Stimulated activated CD8-positive, alpha-beta memory T cell treated with anti-CD3 and anti-CD28 coated beads, Interleukin-12 subunit alpha, Interleukin-12 subunit beta, amount 100 ng/mL, for 4 hours (primary cell): ENCODE results near the gene MIA2.
"Not testable (repeated sequence)": the region's sequence is repeated elsewhere in the genome, so short reads cannot be mapped to it uniquely, and the experiment has no call there.

Source experiments
- DNase-seq: peaks from one replicate; pipeline ENCODE4 v3.0.0-alpha.2; 2020; ENCODE audit warnings: low read depth

Gene MIA2

GRCh38 chr14:39268393-39268792 lies 34.7 kb downstream of the MIA2 start:
- no peak for DNase-seq

DNA sequence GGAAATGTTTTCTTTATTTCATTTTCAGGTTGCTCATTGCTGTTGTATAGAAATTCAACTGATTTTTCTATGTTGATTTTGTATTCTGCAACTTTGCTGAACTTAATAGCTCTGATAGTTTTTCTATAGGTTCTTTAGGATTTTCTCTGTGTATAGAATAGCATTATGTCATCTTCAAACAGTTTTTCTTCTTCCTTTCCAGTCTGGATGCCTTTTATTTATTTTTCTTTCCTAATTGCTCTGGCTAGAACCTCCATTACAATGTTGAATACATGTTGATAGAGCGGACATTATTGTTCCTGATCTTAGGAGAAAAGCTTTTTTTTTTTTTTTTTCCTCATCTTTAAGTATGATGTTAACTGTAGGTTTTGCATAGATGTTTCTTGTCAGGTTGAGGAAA lies 39.2 kb downstream of the MIA2 start:
- DNase-seq: no peak

- no peak for DNase-seq
Measured at GRCh38 chr14:39275395-39275794, 41.7 kb downstream of the MIA2 start.

- no peak for DNase-seq
Measured at GRCh38 chr14:39276005-39276404, 42.3 kb downstream of the MIA2 start.

GRCh38 chr14:39276579-39277114 lies 42.9 kb downstream of the MIA2 start:
- no peak for DNase-seq

DNA sequence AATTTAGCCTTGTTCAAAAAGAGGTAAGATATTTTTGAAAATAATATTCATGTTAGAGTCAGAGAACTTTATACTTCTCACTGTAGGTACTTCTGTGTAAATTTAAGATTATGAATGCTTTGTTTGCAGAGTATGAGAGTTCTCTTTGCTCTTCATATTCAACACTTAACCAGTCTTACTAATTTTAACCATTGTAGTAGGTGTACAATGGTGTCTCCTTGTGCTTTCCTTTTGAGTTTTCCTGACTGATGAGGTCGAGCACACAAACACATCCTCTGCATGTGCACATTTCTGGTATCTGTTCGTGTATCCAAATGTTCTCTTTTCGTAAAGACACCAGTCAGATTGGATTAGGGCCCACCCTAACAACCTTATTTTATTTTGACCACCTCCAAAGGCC lies 45.8 kb downstream of the MIA2 start:
- no peak for DNase-seq

DNA sequence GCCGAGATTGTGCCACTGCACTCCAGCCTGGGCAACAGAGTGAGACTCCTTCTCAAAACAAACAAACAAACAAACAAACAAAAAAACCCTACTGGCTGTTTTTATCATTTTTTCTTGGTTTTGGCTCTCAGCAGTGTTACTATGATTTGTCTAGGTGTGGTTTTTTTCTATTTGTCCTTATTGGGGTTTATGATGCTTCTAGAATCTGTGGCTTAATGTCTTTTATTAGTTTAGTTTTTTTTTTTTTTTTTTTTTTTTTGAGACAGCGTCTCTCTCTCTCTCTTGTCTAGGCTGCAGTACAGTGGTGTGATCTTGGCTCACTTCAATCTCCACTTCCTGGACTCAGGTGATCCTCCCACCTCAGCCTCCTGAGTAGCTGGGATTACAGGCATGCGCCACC lies 47.0 kb downstream of the MIA2 start:
- not testable (repeated sequence) for DNase-seq

GRCh38 chr14:39289523-39289922 lies 55.8 kb downstream of the MIA2 start:
- no peak for DNase-seq

GRCh38 chr14:39291701-39292100 lies 58.0 kb downstream of the MIA2 start:
- no peak for DNase-seq

GRCh38 chr14:39293629-39294028 lies 59.9 kb downstream of the MIA2 start:
- no peak for DNase-seq

GRCh38 chr14:39300389-39300788 lies 66.7 kb downstream of the MIA2 start:
- not testable (repeated sequence) for DNase-seq

- no peak for DNase-seq
Measured at GRCh38 chr14:39302124-39302810, 68.6 kb downstream of the MIA2 start.

- no peak for DNase-seq
Measured at GRCh38 chr14:39303115-39303514, 69.4 kb downstream of the MIA2 start.

DNA sequence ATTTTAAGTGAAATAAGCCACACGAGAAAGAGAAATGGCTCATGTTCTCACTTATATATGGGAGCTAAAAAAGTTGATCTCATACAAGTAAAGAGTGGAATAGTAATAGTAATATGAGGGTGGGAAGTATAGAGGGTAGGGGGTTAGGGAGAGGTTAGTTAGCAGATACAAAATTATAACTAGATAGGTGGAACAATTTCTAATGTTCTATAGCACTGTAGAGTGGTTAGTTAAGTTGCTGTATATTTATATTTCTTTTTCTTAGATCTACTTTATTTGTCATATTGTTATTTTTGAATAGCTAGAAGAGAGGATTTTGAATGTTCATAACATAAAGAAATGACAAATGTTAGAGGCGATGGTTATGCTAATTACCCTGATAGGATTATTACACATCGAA lies 74.1 kb downstream of the MIA2 start:
- no peak for DNase-seq

GRCh38 chr14:39310051-39310450 lies 76.3 kb downstream of the MIA2 start:
- DNase-seq: no peak

- DNase-seq: no peak
Measured at GRCh38 chr14:39315859-39316444, 82.2 kb downstream of the MIA2 start.

GRCh38 chr14:39316830-39317553 lies 83.3 kb downstream of the MIA2 start:
- DNase-seq: no peak

DNA sequence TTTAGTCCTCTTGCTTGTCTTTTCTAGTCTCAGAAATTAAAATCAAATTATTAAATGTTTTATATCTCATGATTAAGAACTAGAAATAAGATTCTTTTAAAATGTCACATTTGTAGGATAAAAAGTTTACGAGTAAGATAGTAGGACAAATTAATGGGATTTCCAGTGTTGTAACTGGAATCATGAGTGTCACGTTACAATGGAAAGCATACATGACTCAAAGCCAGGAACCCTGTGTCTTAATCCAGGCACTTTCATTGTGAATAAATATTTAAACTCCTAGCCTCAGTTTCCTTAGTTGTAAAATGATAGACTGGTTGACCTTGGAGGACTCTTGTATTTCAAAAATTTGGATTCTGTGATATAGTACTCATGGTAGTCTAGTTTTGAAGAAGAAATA lies 84.9 kb downstream of the MIA2 start:
- DNase-seq: no peak

DNA sequence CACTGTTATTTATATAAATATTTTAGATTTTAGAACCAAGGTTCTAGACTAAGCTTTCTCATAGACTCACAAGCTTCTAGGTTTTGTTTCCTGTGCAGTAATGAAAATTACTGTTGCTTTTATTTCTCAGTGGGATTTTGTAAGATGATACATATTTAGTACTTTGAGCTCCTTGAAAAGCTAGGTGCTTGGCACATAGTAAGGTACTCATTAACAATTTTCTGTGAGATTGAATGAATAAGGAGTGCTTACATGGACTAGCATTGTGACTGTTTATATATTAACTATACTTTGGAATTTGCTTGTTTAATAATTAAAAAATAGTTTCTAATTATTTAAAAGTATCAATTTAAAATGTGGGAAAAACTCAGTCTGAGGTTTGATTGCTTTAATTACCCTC lies 85.7 kb downstream of the MIA2 start:
- no peak for DNase-seq

DNA sequence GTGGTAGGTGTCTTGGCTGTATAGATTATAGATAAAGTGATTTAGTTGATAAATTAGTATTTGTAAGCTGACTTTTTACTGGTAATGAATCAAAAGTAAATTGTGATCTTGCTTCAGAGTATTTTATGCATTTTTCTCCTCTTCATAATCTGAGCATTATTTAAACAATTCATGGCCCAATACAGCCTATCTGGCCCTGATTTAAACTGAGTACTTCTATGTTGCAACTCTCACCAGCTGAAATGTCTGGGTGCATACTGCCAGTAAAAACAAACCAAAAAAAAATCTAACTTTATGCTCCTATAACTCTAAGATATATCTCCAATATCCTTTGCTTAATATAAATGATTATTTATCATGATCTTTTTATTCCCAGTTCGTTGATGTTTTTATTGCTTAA lies 86.6 kb downstream of the MIA2 start:
- no peak for DNase-seq

DNA sequence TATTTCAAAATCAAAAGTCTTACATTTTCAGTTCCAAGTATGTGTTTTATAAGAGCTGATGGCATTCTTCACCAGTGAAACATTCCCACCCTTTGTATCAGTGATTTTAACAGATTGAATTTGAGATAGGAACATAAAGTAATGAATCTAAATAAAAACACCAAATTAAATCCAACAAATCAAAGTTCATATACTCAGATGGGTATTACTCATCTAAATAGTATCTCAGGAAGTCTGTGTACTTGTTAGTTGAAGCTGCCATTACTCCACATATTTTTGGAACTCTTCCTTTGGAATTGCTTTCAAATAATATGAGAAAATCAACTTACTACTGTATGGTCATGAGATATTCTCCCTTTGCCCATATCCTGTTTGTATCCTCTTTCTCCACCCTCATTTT lies 89.1 kb downstream of the MIA2 start:
- no peak for DNase-seq

DNA sequence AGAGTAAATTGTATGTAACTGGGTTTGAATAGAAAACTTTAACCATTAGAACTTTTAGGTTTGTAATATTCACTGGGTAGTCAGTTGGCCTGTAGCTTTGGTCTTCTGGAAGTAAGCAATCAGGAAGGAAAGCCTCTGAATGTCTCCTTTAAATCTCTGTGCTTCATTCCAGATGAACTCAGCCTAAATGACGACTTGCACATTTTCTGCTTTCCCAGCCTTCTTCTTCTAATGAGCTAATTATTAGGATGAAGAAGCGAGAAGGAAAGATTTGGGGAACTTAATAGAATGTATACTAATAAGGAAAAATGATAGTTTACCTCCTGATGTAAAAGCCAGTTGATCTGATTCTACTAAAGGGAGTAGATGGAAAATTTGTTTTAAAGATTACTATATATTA lies 90.4 kb downstream of the MIA2 start:
- DNase-seq: no peak

DNA sequence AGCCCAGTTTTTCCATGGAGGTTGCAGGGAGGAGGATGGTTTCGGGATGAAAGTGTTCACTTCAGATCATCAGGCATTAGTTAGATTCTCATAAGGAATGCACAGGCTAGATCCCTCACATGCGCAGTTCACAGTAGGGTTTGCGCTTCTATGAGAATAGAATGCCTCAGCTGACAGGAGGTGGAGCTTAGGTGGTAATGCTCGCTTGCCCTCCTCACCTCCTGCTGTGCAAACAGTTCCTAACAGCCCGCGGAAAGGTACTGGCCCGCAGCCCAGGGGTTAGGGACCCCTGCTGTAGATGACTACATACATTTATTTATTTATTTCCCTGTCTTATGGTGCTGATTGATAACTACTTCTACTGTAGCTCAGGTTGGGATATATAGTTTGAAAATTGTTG lies 105.3 kb downstream of the MIA2 start:
- DNase-seq: no peak
